ENCODE measurements around the gene IKZF3.

- TF ChIP-seq CTCF (conservative IDR thresholded peaks at IDR 0.05) = no peak
- TF ChIP-seq ZFX (IDR thresholded peaks at IDR 0.05) = no peak
Observed at GRCh38 chr17:39729280-39729851, 134.7 kb downstream of the IKZF3 start.

Measured in C4-2B (cell line).